Type B pancreatic cell (in vitro differentiated cells): ENCODE results near the gene PLD1. TPM values are rescaled to one million over a fixed set of nuclear protein-coding genes. Genes with fewer than 3 reads are reported as not detected.
A peak's percentile ranks its signal among the peaks of the same experiment; 100 is the strongest.

Experiments
- DNase-seq: peaks from one replicate; pipeline ENCODE4 v3.0.0; 2021; ENCODE audit warnings: mixed read lengths; ENCODE audit not compliant: unreplicated experiment; ENCODE audit errors: extremely low spot score
- H3K27ac Mint-ChIP-seq: 2 replicates; pipeline ENCODE4 v1.8.0; 2021; ENCODE audit warnings: mild to moderate bottlenecking, mixed read lengths
- H3K27me3 Mint-ChIP-seq: 2 replicates; pipeline ENCODE4 v1.8.0; 2021; ENCODE audit warnings: mixed read lengths
- H3K36me3 Mint-ChIP-seq: 2 replicates; pipeline ENCODE4 v1.8.0; 2021; ENCODE audit warnings: mixed read lengths
- H3K4me1 Mint-ChIP-seq: one replicate; pipeline ENCODE4 v1.8.0; 2021; ENCODE audit warnings: mixed read lengths; ENCODE audit not compliant: unreplicated experiment
- H3K4me3 Mint-ChIP-seq: 2 replicates; pipeline ENCODE4 v1.8.0; 2021; ENCODE audit warnings: mild to moderate bottlenecking, mixed read lengths
- H3K9me3 Mint-ChIP-seq: 2 replicates; pipeline ENCODE4 v1.8.0; 2021; ENCODE audit warnings: mixed read lengths
- total RNA-seq: library from RNA; stranded (reverse); gene quantifications from 2 replicates; pipeline ENCODE4 v1.2.1, GENCODE V29; 2021; ENCODE audit warnings: low replicate concordance
- TF ChIP-seq, protein P1 (sequence below): fragments of 200-600 bp; sonication (generic); conservative IDR thresholded peaks from 2 replicates; pipeline ENCODE4 v1.5.0; 2021; ENCODE audit warnings: antibody characterized with exemption, mild to moderate bottlenecking

The PLD1 gene
- total RNA-seq, 1 donor from 2014 or later, result 33.3 TPM

DNA sequence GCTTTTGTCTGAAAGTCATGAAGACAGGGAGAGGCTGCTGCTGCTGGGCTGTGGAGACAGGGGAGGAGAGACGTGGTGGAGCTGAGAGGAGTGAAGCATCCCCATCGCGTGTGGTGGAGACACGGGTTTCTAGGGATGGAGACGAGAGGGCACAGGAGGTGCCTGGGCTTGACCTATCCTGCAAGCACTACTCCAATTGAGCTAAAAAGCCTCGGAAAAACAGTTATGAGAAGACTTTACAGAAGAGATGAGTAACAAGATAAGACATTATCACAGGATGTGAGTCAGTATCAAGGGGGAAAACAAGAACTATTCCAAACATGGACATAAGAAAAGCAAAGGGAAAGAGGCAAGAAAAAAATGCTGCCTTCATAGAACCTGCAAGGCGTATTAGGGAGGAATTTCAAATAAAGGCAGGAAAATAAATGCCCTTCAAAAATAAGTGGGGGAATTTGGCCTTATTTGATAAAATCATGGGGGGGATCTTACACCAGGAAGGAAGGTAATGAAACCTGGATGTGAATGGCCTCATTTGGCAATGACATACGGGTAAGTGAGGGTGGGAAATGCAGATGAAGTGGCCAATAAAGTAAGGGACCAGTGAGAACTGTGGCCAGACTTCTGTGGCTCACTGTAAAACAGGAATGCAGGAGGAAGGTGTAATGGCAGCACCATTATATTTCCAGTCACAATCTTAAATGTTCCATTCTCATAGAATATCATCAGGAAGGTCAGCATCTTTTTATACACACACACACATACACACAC is 97.9 kb downstream of the PLD1 start:
- Mint-ChIP-seq H3K27ac (peak overlapping the region; percentile 2), H3K4me3 (no peak overlapping the region), H3K9me3 (peaks cover 12% of the 10 kb centered on the region), H3K27me3 (no peaks in the 10 kb centered on the region), H3K4me1 (no peaks in the 10 kb centered on the region), H3K36me3 (peaks cover 28% of the 10 kb centered on the region)
- TF ChIP-seq, protein P1, sequence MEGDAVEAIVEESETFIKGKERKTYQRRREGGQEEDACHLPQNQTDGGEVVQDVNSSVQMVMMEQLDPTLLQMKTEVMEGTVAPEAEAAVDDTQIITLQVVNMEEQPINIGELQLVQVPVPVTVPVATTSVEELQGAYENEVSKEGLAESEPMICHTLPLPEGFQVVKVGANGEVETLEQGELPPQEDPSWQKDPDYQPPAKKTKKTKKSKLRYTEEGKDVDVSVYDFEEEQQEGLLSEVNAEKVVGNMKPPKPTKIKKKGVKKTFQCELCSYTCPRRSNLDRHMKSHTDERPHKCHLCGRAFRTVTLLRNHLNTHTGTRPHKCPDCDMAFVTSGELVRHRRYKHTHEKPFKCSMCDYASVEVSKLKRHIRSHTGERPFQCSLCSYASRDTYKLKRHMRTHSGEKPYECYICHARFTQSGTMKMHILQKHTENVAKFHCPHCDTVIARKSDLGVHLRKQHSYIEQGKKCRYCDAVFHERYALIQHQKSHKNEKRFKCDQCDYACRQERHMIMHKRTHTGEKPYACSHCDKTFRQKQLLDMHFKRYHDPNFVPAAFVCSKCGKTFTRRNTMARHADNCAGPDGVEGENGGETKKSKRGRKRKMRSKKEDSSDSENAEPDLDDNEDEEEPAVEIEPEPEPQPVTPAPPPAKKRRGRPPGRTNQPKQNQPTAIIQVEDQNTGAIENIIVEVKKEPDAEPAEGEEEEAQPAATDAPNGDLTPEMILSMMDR, result no peak
- no peak for DNase-seq

DNA sequence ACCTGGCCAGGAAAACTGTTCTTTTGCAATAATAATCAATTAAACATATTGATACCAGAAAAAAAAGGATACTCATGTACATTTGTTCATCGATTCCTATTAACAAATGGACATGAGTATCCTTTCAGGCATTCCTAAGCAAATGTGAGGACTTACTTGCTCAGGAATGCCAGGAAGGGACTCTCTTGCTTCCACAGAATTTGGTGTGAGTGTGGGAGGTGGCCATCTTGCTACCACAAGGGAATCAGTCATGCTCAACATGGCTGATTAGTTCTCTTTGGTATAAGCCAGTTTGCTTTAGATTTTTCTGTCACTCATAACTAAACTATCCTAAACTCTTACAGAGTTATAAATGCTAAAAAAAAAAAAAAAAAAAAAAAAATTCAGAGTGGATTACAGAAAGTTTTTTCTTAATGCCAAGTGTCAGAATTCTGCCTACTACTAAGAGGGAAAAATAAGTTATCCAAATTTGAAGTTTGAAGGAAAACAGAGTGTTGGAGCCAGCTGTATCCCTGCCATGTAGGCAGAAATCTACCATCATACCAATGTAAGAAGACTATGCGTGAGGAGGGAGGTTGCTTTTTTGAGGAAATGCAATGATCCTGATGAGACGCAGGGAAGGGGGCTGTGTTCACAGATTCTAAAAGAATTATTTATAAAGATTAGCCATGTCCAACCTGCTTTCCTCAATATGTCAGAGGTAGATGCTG is 98.7 kb downstream of the PLD1 start:
- Mint-ChIP-seq H3K4me3 (no peak overlapping the region), H3K4me1 (no peaks in the 10 kb centered on the region), H3K9me3 (peaks cover 12% of the 10 kb centered on the region), H3K36me3 (peaks cover 24% of the 10 kb centered on the region), H3K27me3 (no peaks in the 10 kb centered on the region), H3K27ac (peak overlapping the region; percentile 2)
- no peak for DNase-seq
- TF ChIP-seq, protein P1, result no peak

DNA sequence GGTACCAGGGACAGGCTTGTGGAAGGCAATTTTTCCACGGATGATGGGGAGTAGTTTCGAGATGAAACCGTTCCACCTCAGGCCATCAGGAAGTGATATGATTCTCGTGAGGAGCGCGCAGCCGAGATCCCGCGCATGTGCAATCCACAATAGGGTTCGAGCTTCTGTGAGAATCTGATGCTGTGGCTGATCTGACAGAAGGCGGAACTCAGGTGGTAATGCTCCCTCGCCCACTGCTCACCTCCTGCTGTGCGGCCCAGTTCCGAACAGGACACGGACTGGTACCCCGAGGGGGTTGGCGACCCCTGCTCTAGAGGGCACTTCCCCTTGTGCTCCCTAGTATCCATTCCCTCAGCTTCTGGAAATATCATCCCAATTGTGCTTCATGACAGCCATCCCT is 99.9 kb downstream of the PLD1 start:
- H3K9me3 Mint-ChIP-seq, result peaks cover 2% of the 10 kb centered on the region
- TF ChIP-seq, protein P1, result no peak
- DNase-seq, result no peak
- H3K36me3 Mint-ChIP-seq, result peaks cover 24% of the 10 kb centered on the region
- H3K4me3 Mint-ChIP-seq, result no peak overlapping the region
- H3K27me3 Mint-ChIP-seq, result no peaks in the 10 kb centered on the region
- H3K27ac Mint-ChIP-seq, result no peak overlapping the region
- no peaks in the 10 kb centered on the region for H3K4me1 Mint-ChIP-seq

DNA sequence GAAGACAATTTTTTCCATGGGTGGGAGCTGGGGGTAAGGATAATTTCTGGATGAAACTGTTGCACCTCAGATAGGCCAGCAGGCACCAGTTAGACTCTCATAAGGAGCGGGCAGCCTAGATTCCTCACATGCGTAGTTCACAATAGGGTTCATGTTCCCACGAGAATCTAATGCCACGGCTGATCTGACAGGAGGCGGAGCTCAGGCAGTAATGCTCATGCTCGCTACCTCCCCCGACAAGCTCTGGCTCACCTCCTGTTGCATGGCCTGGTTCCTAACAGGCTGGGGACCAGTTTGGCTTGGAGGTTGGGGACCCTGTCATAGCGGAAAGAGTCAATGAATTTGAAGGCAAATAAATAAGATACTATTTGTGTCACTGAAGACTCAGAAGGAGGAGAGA is 105.5 kb downstream of the PLD1 start:
- Mint-ChIP-seq H3K4me3 (no peak overlapping the region), H3K4me1 (no peaks in the 10 kb centered on the region), H3K36me3 (peaks cover 23% of the 10 kb centered on the region), H3K9me3 (peaks cover 3% of the 10 kb centered on the region), H3K27me3 (no peaks in the 10 kb centered on the region), H3K27ac (no peak overlapping the region)
- TF ChIP-seq, protein P1, result no peak
- DNase-seq, result no peak

DNA sequence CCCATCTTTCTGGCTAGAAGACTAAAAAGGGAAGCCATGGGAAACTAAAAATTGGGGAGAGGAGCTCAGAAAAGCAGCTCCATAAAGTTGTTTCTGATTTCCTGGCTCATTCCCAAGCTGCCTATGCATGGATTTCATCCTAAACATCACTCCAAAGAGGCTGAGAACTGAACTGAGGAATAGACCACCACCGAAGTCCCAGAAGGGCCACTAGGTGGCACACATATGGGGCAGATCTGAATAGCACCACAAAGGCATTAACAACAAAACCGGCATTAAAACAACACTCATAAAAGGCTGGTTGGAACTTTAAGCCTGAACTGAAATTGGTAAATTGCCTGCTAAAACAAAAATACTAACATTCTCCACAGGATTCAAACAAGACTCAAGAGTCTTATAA is 106.3 kb downstream of the PLD1 start:
- Mint-ChIP-seq H3K4me3 (no peak overlapping the region), H3K27ac (no peak overlapping the region), H3K36me3 (peaks cover 19% of the 10 kb centered on the region), H3K9me3 (peaks cover 3% of the 10 kb centered on the region), H3K27me3 (no peaks in the 10 kb centered on the region), H3K4me1 (no peaks in the 10 kb centered on the region)
- TF ChIP-seq, protein P1, result peak; percentile 65
- no peak for DNase-seq
